B cell (primary cell): Measurements from ENCODE around the gene RAB12. TPM values are rescaled to one million over a fixed set of nuclear protein-coding genes. Genes with fewer than 3 reads are reported as not detected.

Experiments
- ATAC-seq: fragments of 200-7000 bp; cut with Tn5 transposase; one replicate; pipeline ENCODE4 v1.10.0; 2021; ENCODE audit warnings: low read depth, mild to moderate bottlenecking, moderate number of reproducible peaks, moderate library complexity
- CTCF ChIA-PET: fragments of 350-600 bp; sonication (Branson Sonifier 250); formaldehyde crosslinking; loops from one replicate; lab custom pipeline; 2021; ENCODE audit warnings: antibody characterized with exemption, inconsistent platforms; lab: Charles Lee
- POLR2A ChIA-PET: fragments of 350-600 bp; sonication (Branson Sonifier 250); formaldehyde crosslinking; loops from one replicate; lab custom pipeline; 2021; ENCODE audit warnings: antibody characterized with exemption; lab: Charles Lee
- DNase-seq: peaks from one replicate; pipeline ENCODE4 v3.0.0; 2013
- H2AFZ ChIP-seq: 2 replicates; pipeline ENCODE4 v1.6.1; 2012; ENCODE audit warnings: mild to moderate bottlenecking, low read depth, low read length; ENCODE audit not compliant: insufficient read depth, poor library complexity, severe bottlenecking
- H3K27ac ChIP-seq, 2 donors: 1 replicate in 1 of 2; 2 replicates in 1 of 2; pipeline ENCODE4 v1.5.1; 2012 to 2013; ENCODE audit warnings: low read length in 2 of 2, mild to moderate bottlenecking in 2 of 2, moderate library complexity in 1 of 2
- H3K27me3 ChIP-seq, 4 experiments: fragments of 200-600 bp in 1 of 4; sonication (generic) in 1 of 4; replicated peaks in 1 of 4; 1 replicate in 2 of 4; 2 replicates in 2 of 4; pipeline versions ENCODE4 v1.6.1 to v1.7.0; 2013 to 2016; ENCODE audit warnings: low read length in 3 of 4, mild to moderate bottlenecking in 2 of 4, mixed read lengths in 1 of 4, moderate library complexity in 1 of 4; ENCODE audit not compliant: insufficient read depth in 4 of 4, control insufficient read depth in 3 of 4; ENCODE audit errors: control extremely low read depth in 1 of 4
- H3K36me3 ChIP-seq, 2 experiments: replicated peaks in 1 of 2; 1 replicate in 1 of 2; 2 replicates in 1 of 2; pipeline versions ENCODE4 v1.6.1 to v1.7.1; 2013; ENCODE audit warnings: low read length in 1 of 2; ENCODE audit not compliant: insufficient read depth in 2 of 2, control insufficient read depth in 1 of 2; ENCODE audit errors: control extremely low read depth in 1 of 2, extremely low read depth in 1 of 2
- H3K4me1 ChIP-seq, 2 donors: fragments of 200-600 bp in 1 of 2; sonication (generic) in 1 of 2; 1 replicate in 1 of 2; 2 replicates in 1 of 2; pipeline versions ENCODE4 v1.5.1 to v1.6.1; 2013 to 2017; ENCODE audit warnings: low read length in 2 of 2; ENCODE audit not compliant: control insufficient read depth in 2 of 2, insufficient read depth in 2 of 2
- H3K4me2 ChIP-seq: replicated peaks from 2 replicates; pipeline ENCODE3; 2012; ENCODE audit warnings: mild to moderate bottlenecking, low read depth, low read length; ENCODE audit not compliant: poor library complexity, severe bottlenecking
- H3K4me3 ChIP-seq, 5 experiments: fragments of 200-600 bp in 1 of 5; sonication (generic) in 1 of 5; 1 replicate in 3 of 5; 2 replicates in 2 of 5; pipeline versions ENCODE4 v1.5.1 to v1.7.0; 2011 to 2016; ENCODE audit warnings: low read length in 4 of 5, mild to moderate bottlenecking in 4 of 5, low read depth in 2 of 5, control low read depth in 1 of 5, moderate library complexity in 1 of 5; ENCODE audit not compliant: insufficient read depth in 1 of 5; ENCODE audit errors: control extremely low read depth in 1 of 5, extremely low read depth in 1 of 5
- H3K79me2 ChIP-seq: fragments of 200-600 bp; sonication (generic); one replicate; pipeline ENCODE4 v1.6.0; 2016; ENCODE audit warnings: low read length; ENCODE audit not compliant: control insufficient read depth, insufficient read depth
- H3K9ac ChIP-seq: fragments of 200-600 bp; sonication (generic); 2 replicates; pipeline ENCODE4 v1.6.1; 2017; ENCODE audit warnings: mild to moderate bottlenecking, low read length, moderate library complexity
- H3K9me3 ChIP-seq, 3 donors: one replicate each; pipeline versions ENCODE4 v1.6.1 to v1.7.1; 2013; ENCODE audit warnings: low read length in 2 of 3; ENCODE audit not compliant: control insufficient read depth in 2 of 3, insufficient read depth in 1 of 3; ENCODE audit errors: control extremely low read depth in 1 of 3
- H4K20me1 ChIP-seq: 2 replicates; pipeline ENCODE4 v1.6.0; 2012; ENCODE audit warnings: mild to moderate bottlenecking, low read length; ENCODE audit not compliant: insufficient read depth, control insufficient read depth, poor library complexity, severe bottlenecking
- H3K27ac Mint-ChIP-seq: one replicate; pipeline ENCODE4 v1.8.0; 2021; ENCODE audit warnings: mixed read lengths
- H3K27me3 Mint-ChIP-seq: one replicate; pipeline ENCODE4 v1.8.0; 2021; ENCODE audit warnings: mixed read lengths
- H3K4me1 Mint-ChIP-seq: one replicate; pipeline ENCODE4 v1.8.0; 2021; ENCODE audit warnings: mixed read lengths
- H3K4me3 Mint-ChIP-seq: one replicate; pipeline ENCODE4 v1.8.0; 2021; ENCODE audit warnings: mixed read lengths
- H3K9me3 Mint-ChIP-seq: one replicate; pipeline ENCODE4 v1.8.0; 2022; ENCODE audit warnings: mixed read lengths; ENCODE audit not compliant: insufficient read depth
- EZH2 ChIP-seq: IDR thresholded peaks from 2 replicates; pipeline ENCODE4 v1.6.1; 2012; ENCODE audit warnings: borderline replicate concordance, low read depth, mild to moderate bottlenecking, moderate library complexity, low read length; ENCODE audit not compliant: insufficient read depth, poor library complexity, severe bottlenecking
- WGBS: methylation state at CpG from one replicate; pipeline ENCODE4 v1.1.5; 2013; ENCODE audit warnings: missing lambda C conversion rate; ENCODE audit not compliant: insufficient coverage; 5-methylcytosine and 5-hydroxymethylcytosine counted together
- intact Hi-C: fragments of 100-400 bp; cut with micrococcal nuclease; formaldehyde crosslinking; loops from one replicate; pipeline ENCODE4 v1.10.0; 2022
- polyA plus RNA-seq: library from polyadenylated mRNA; depleted of rRNA; stranded (reverse); fragments of >200 nt; gene quantifications from 2 replicates; pipeline ENCODE4 v1.2.3, GENCODE V29; 2012
- total RNA-seq, 2 donors: library from RNA; stranded (reverse); fragments of 120-200 nt in 1 of 2; gene quantifications; 1 replicate in 1 of 2; 2 replicates in 1 of 2; pipeline versions ENCODE4 v1.2.3 to v1.2.4, GENCODE V29; 2013 to 2022
- TF ChIP-seq, protein P1 (sequence below): fragments of 200-600 bp; IDR thresholded peaks from one replicate; pipeline ENCODE4 v1.8.0; 2022; ENCODE audit warnings: antibody characterized with exemption, mild to moderate bottlenecking

RAB12 gene
- total and polyA plus RNA-seq, 2 donors (not counting 1 experiment from before 2014, with no cell fraction given): 12.8 to 38.7 TPM

DNA sequence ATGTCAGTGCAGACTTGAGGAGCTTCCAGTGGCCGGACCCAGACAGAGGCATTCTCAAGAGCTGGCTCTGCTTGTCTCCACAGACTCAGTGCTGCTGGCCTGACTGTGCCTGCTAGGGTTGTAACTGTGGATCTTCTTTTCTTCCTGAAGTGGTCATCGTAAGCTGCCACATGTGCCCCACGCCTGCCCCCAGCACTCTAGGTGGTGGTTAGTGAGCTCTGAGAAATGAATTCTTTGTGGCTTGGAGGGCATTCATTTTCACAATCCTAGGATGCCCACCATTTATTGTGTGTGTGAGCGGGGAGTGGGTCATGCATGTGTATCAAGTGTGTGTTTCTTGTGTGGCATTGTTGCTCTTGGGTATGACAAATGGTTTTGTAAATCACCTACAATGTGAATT, 23.1 kb downstream of the RAB12 start:
- 100% methylated on average over 1 of the region's 4 CpGs for WGBS
- ChIA-PET CTCF (interaction anchor here (0.7 kb wide), 1 partner anchor 1281 kb away, joined by 4 read pairs; no protein-coding TSS in a partner anchor), POLR2A (no interaction called here)
- Histone ChIP-seq H3K4me3 (no peak overlapping the region), H3K4me2 (no peak overlapping the region), H3K36me3 (peaks cover 4 to 76% of the 10 kb centered on the region in 2 experiments), H3K9ac (no peak overlapping the region), H3K27me3 (no peaks in the 10 kb centered on the region), H3K9me3 (no peaks in the 10 kb centered on the region), H3K27ac (no peak overlapping the region), H3K4me1 (no peaks in the 10 kb centered on the region), H2AFZ (no peak overlapping the region), H3K79me2 (peaks cover 5% of the 10 kb centered on the region), H4K20me1 (peaks cover 28% of the 10 kb centered on the region)
- no peaks in the 10 kb centered on the region for H3K9me3 Mint-ChIP-seq
- H3K27me3 Mint-ChIP-seq: no peaks in the 10 kb centered on the region
- H3K4me3 Mint-ChIP-seq: no peak overlapping the region
- DNase-seq (no peak), ATAC-seq (no peak)
- peak overlapping the region; percentile 15 for H3K27ac Mint-ChIP-seq
- intact Hi-C loops: no loop called here
- no peaks in the 10 kb centered on the region for H3K4me1 Mint-ChIP-seq
- TF ChIP-seq EZH2: no peak
- TF ChIP-seq, protein P1, sequence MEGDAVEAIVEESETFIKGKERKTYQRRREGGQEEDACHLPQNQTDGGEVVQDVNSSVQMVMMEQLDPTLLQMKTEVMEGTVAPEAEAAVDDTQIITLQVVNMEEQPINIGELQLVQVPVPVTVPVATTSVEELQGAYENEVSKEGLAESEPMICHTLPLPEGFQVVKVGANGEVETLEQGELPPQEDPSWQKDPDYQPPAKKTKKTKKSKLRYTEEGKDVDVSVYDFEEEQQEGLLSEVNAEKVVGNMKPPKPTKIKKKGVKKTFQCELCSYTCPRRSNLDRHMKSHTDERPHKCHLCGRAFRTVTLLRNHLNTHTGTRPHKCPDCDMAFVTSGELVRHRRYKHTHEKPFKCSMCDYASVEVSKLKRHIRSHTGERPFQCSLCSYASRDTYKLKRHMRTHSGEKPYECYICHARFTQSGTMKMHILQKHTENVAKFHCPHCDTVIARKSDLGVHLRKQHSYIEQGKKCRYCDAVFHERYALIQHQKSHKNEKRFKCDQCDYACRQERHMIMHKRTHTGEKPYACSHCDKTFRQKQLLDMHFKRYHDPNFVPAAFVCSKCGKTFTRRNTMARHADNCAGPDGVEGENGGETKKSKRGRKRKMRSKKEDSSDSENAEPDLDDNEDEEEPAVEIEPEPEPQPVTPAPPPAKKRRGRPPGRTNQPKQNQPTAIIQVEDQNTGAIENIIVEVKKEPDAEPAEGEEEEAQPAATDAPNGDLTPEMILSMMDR: no peak

DNA sequence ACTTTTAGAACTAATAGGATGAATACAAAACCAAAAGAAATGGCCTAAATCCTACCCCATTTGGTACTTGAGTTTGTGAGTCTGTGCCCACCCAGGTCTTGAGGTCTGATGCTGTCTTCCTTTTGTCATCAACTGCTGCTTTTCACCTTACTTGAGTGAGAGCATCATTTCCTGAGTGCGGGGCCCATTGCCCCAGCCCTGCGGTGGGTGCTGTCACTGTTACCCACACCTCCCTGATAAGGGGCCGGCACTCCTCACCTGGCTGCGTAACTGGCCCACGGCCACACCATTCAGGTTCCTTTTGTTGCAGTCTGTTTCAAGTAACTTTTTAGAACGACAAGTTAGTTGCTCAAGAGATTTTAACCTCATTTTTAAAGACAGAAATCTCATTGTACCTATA, 25.3 kb downstream of the RAB12 start:
- Histone ChIP-seq H3K4me1 (no peaks in the 10 kb centered on the region), H3K27me3 (no peaks in the 10 kb centered on the region), H3K27ac (no peak overlapping the region), H3K4me3 (no peak overlapping the region), H3K79me2 (peaks cover 2% of the 10 kb centered on the region), H3K9ac (no peak overlapping the region), H3K9me3 (no peaks in the 10 kb centered on the region), H4K20me1 (peaks cover 26% of the 10 kb centered on the region), H3K36me3 (peaks cover 5 to 84% of the 10 kb centered on the region in 2 experiments), H2AFZ (no peak overlapping the region), H3K4me2 (no peak overlapping the region)
- Mint-ChIP-seq H3K4me1 (no peaks in the 10 kb centered on the region), H3K4me3 (no peak overlapping the region), H3K27me3 (no peaks in the 10 kb centered on the region), H3K27ac (no peak overlapping the region), H3K9me3 (no peaks in the 10 kb centered on the region)
- ATAC-seq: no peak
- TF ChIP-seq, protein P1: no peak
- TF ChIP-seq EZH2: no peak
- intact Hi-C loops: no loop called here
- POLR2A ChIA-PET: no interaction called here
- CTCF ChIA-PET: no interaction called here
- no peak for DNase-seq
- WGBS: 100% methylated on average over 5 of the region's 6 CpGs
